CD14-positive monocyte (primary cell): ENCODE measurements around the gene AR. TPM values are rescaled to one million over a fixed set of nuclear protein-coding genes. Genes with fewer than 3 reads are reported as not detected.

Experiments
- DNase-seq, 3 donors: peaks; one replicate each; pipeline ENCODE4 v3.0.0-alpha.2; 2011 to 2022
- H2AFZ ChIP-seq: 2 replicates; pipeline ENCODE4 v1.6.0; 2012; ENCODE audit warnings: mild to moderate bottlenecking, low read depth, low read length, inconsistent platforms; ENCODE audit not compliant: insufficient read depth, poor library complexity, severe bottlenecking
- H3K27ac ChIP-seq, 2 donors: 1 replicate in 1 of 2; 2 replicates in 1 of 2; pipeline ENCODE4 v1.5.1; 2012 to 2013; ENCODE audit warnings: low read length in 2 of 2, control low read depth in 1 of 2, inconsistent platforms in 1 of 2, low read depth in 1 of 2, mild to moderate bottlenecking in 1 of 2
- H3K27me3 ChIP-seq, 2 donors: one replicate each; pipeline versions ENCODE4 v1.6.0 to v1.6.1; 2011 to 2013; ENCODE audit warnings: low read length in 2 of 2; ENCODE audit not compliant: control insufficient read depth in 2 of 2, insufficient read depth in 2 of 2
- H3K36me3 ChIP-seq, 2 donors: replicated peaks in 1 of 2; 1 replicate in 1 of 2; 2 replicates in 1 of 2; pipeline versions ENCODE4 v1.5.1 to v1.6.1; 2012 to 2013; ENCODE audit warnings: low read length in 2 of 2, control low read depth in 1 of 2, inconsistent platforms in 1 of 2, mild to moderate bottlenecking in 1 of 2; ENCODE audit not compliant: insufficient read depth in 2 of 2, control insufficient read depth in 1 of 2
- H3K4me1 ChIP-seq, 2 donors: 1 replicate in 1 of 2; 2 replicates in 1 of 2; pipeline versions ENCODE4 v1.5.1 to v1.6.1; 2012 to 2013; ENCODE audit warnings: low read length in 2 of 2, control low read depth in 1 of 2, inconsistent platforms in 1 of 2, mild to moderate bottlenecking in 1 of 2, moderate library complexity in 1 of 2; ENCODE audit not compliant: insufficient read depth in 2 of 2, control insufficient read depth in 1 of 2
- H3K4me2 ChIP-seq: replicated peaks from 2 replicates; pipeline ENCODE3; 2012; ENCODE audit warnings: low read length, moderate library complexity, mild to moderate bottlenecking; ENCODE audit not compliant: poor library complexity, severe bottlenecking; ENCODE audit errors: extremely low read depth
- H3K4me3 ChIP-seq, 3 experiments: fragments of 200-600 bp in 1 of 3; sonication (generic) in 1 of 3; replicated peaks in 1 of 3; 1 replicate in 2 of 3; 2 replicates in 1 of 3; pipeline ENCODE4 v1.5.1; 2011 to 2013; ENCODE audit warnings: low read length in 3 of 3, mild to moderate bottlenecking in 3 of 3, control low read depth in 2 of 3, low read depth in 2 of 3, inconsistent platforms in 1 of 3, moderate library complexity in 1 of 3
- H3K79me2 ChIP-seq: 2 replicates; pipeline ENCODE4 v1.6.0; 2012; ENCODE audit warnings: mild to moderate bottlenecking, control low read depth, inconsistent platforms, low read length, moderate library complexity; ENCODE audit not compliant: insufficient read depth
- H3K9ac ChIP-seq: 2 replicates; pipeline ENCODE4 v1.6.0; 2017; ENCODE audit warnings: low read length, mild to moderate bottlenecking; ENCODE audit not compliant: insufficient read depth, poor library complexity, severe bottlenecking
- H3K9me3 ChIP-seq, 2 donors: replicated peaks in 1 of 2; 1 replicate in 1 of 2; 2 replicates in 1 of 2; pipeline versions ENCODE4 v1.5.1 to v1.6.1; 2012 to 2013; ENCODE audit warnings: low read length in 2 of 2, control low read depth in 1 of 2; ENCODE audit not compliant: control insufficient read depth in 1 of 2, insufficient read depth in 1 of 2
- H4K20me1 ChIP-seq: 2 replicates; pipeline ENCODE4 v1.6.0; 2012; ENCODE audit warnings: mild to moderate bottlenecking, low read length, control low read depth, moderate library complexity; ENCODE audit not compliant: insufficient read depth
- H3K27ac Mint-ChIP-seq, 7 donors: one replicate each; pipeline ENCODE4 v1.8.0; 2020; ENCODE audit warnings: mild to moderate bottlenecking in 7 of 7, mixed read lengths in 7 of 7, moderate library complexity in 6 of 7, inconsistent platforms in 2 of 7
- H3K27me3 Mint-ChIP-seq, 3 donors: one replicate each; pipeline ENCODE4 v1.8.0; 2021 to 2022; ENCODE audit warnings: low read depth in 3 of 3, mild to moderate bottlenecking in 3 of 3, mixed read lengths in 3 of 3, moderate library complexity in 3 of 3, inconsistent platforms in 1 of 3
- H3K36me3 Mint-ChIP-seq, 2 donors: one replicate each; pipeline ENCODE4 v1.8.0; 2020; ENCODE audit warnings: mixed read lengths in 2 of 2, inconsistent platforms in 1 of 2, mild to moderate bottlenecking in 1 of 2
- H3K4me1 Mint-ChIP-seq: one replicate; pipeline ENCODE4 v1.8.0; 2020; ENCODE audit warnings: mild to moderate bottlenecking, mixed read lengths
- H3K4me3 Mint-ChIP-seq, 2 donors: one replicate each; pipeline ENCODE4 v1.8.0; 2020; ENCODE audit warnings: mild to moderate bottlenecking in 2 of 2, mixed read lengths in 2 of 2, moderate library complexity in 1 of 2
- H3K9me3 Mint-ChIP-seq, 7 donors: one replicate each; pipeline ENCODE4 v1.8.0; 2020 to 2022; ENCODE audit warnings: mixed read lengths in 7 of 7, mild to moderate bottlenecking in 6 of 7, moderate library complexity in 6 of 7, inconsistent platforms in 2 of 7
- CTCF ChIP-seq: fragments of 200-600 bp; IDR thresholded peaks from one replicate; pipeline ENCODE4 v1.8.0; 2022; ENCODE audit warnings: antibody characterized with exemption, mild to moderate bottlenecking
- WGBS: methylation state at CpG from one replicate; pipeline ENCODE4 v1.1.5; 2013; ENCODE audit warnings: missing lambda C conversion rate; ENCODE audit not compliant: insufficient coverage; 5-methylcytosine and 5-hydroxymethylcytosine counted together
- intact Hi-C, 2 donors: fragments of 100-400 bp; cut with micrococcal nuclease; formaldehyde crosslinking; loops; one replicate each; pipeline versions ENCODE4 v1.15.0 to v1.15.1; 2023
- polyA plus RNA-seq, 3 donors: library from polyadenylated mRNA; depleted of rRNA in 1 of 3; unstranded in 2 of 3; stranded (reverse) in 1 of 3; fragments of 300-500 nt in 2 of 3; fragments of >200 nt in 1 of 3; fragmentation: Illumina TruSeq in 2 of 3; gene quantifications; 1 replicate in 2 of 3; 2 replicates in 1 of 3; pipeline ENCODE4 v1.2.3, GENCODE V29; 2012 to 2021

AR gene
- polyA plus RNA-seq, 3 donors = not detected

GRCh38 chrX:67520671-67521070 lies 23.1 kb upstream of the AR start:
- Histone ChIP-seq H3K27me3 (no peaks in the 10 kb centered on the region), H3K4me1 (no peaks in the 10 kb centered on the region), H2AFZ (no peak overlapping the region), H3K4me3 (no peak overlapping the region), H3K36me3 (no peaks in the 10 kb centered on the region), H4K20me1 (no peaks in the 10 kb centered on the region), H3K79me2 (no peaks in the 10 kb centered on the region), H3K9me3 (no peaks in the 10 kb centered on the region), H3K4me2 (no peak overlapping the region), H3K9ac (no peak overlapping the region), H3K27ac (no peak overlapping the region)
- DNase-seq = no peak
- peaks cover 0 to 11% (median 4%) of the 10 kb centered on the region in 7 donors for H3K9me3 Mint-ChIP-seq
- no peak overlapping the region for H3K4me3 Mint-ChIP-seq
- no peaks in the 10 kb centered on the region for H3K36me3 Mint-ChIP-seq
- no peaks in the 10 kb centered on the region for H3K4me1 Mint-ChIP-seq
- intact Hi-C loops = no loop called here
- TF ChIP-seq CTCF = no peak
- H3K27ac Mint-ChIP-seq = no peak overlapping the region
- H3K27me3 Mint-ChIP-seq = peaks cover 0 to 1% (median 0%) of the 10 kb centered on the region in 3 donors

GRCh38 chrX:67523002-67523681 lies 20.7 kb upstream of the AR start:
- H3K27me3 Mint-ChIP-seq = peaks cover 0 to 1% (median 0%) of the 10 kb centered on the region in 3 donors
- no peak for TF ChIP-seq CTCF
- Histone ChIP-seq H2AFZ (no peak overlapping the region), H3K36me3 (no peaks in the 10 kb centered on the region), H3K4me1 (no peaks in the 10 kb centered on the region), H3K27me3 (no peaks in the 10 kb centered on the region), H3K27ac (no peak overlapping the region), H3K4me3 (no peak overlapping the region), H3K9me3 (no peaks in the 10 kb centered on the region), H4K20me1 (no peaks in the 10 kb centered on the region), H3K79me2 (no peaks in the 10 kb centered on the region), H3K4me2 (no peak overlapping the region), H3K9ac (no peak overlapping the region)
- DNase-seq = no peak
- H3K4me1 Mint-ChIP-seq = no peaks in the 10 kb centered on the region
- no peak overlapping the region for H3K4me3 Mint-ChIP-seq
- intact Hi-C loops = no loop called here
- no peak overlapping the region for H3K27ac Mint-ChIP-seq
- H3K9me3 Mint-ChIP-seq = peaks cover 0 to 9% (median 3%) of the 10 kb centered on the region in 7 donors
- no CpG with 5 or more reads among the region's 3 CpGs for WGBS
- H3K36me3 Mint-ChIP-seq = no peaks in the 10 kb centered on the region
